ENCODE data around the gene FNBP1.
"Not testable (repeated sequence)": the region's sequence is repeated elsewhere in the genome, so short reads cannot be mapped to it uniquely, and the experiment has no call there.

The FNBP1 gene

DNA sequence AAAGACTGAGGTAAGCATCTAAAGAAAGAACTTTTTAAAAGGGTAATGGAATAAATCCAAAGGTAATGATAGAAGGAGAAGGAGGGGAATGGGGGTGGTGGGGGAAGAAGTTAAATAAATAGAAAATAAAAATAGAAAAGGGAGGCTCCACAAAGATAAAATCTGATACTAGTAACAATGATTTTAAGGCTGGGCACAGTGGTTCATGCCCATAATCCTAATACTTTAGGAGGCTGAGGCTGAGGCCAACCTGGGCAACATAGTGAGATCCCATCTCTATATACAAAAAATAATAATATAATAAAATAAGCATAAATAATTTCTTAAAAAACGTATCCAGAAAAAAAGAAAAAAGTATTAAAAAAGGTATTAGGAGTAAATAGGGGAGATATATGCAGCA is 89.3 kb downstream of the FNBP1 start:
- Histone ChIP-seq H3K27ac (replicated peaks; ENCODE audit: low read length) (no peak overlapping the region), H3K79me1 (ENCODE audit: low read depth, low read length) (no peaks in the 10 kb centered on the region), H2BK12ac (ENCODE audit: low read length) (no peak overlapping the region), H3K14ac (ENCODE audit: low read length) (no peak overlapping the region), H3K4me2 (ENCODE audit: insufficient read depth, low read length, poor library complexity, severe bottlenecking) (no peak overlapping the region), H4K8ac (ENCODE audit: low read depth, low read length) (no peak overlapping the region), H3K23ac (ENCODE audit: low read depth, low read length, poor library complexity) (no peak overlapping the region), H3K18ac (ENCODE audit: low read length) (no peak overlapping the region), H2AK5ac (ENCODE audit: low read depth, low read length) (no peak overlapping the region), H3K36me3 (replicated peaks in 1 of 2; ENCODE audit: control insufficient read depth in 2 of 2, insufficient read depth in 2 of 2, low read length in 2 of 2) (peaks cover 2 to 56% of the 10 kb centered on the region in 2 donors), H2BK15ac (ENCODE audit: low read length) (no peak overlapping the region), H3K4me3 (ENCODE audit: low read length in 2 of 2) (no peak overlapping the region), H3K9me3 (replicated peaks in 1 of 2; ENCODE audit: control insufficient read depth in 2 of 2, insufficient read depth in 1 of 2, low read depth in 1 of 2, low read length in 2 of 2) (no peaks in the 10 kb centered on the region), H3K4ac (ENCODE audit: low read length) (no peak overlapping the region), H2AFZ (ENCODE audit: low read length) (no peak overlapping the region), H2BK5ac (ENCODE audit: low read length) (no peak overlapping the region), H3K27me3 (ENCODE audit: control insufficient read depth in 3 of 3, insufficient read depth in 3 of 3, low read depth in 1 of 3, low read length in 3 of 3) (no peaks in the 10 kb centered on the region), H3K9ac (ENCODE audit: low read depth, low read length, poor library complexity) (no peak overlapping the region), H2BK120ac (ENCODE audit: low read depth, low read length) (no peak overlapping the region), H4K91ac (ENCODE audit: low read depth, low read length, poor library complexity) (no peak overlapping the region), H3K4me1 (ENCODE audit: control insufficient read depth in 2 of 2, insufficient read depth in 1 of 2, low read depth in 1 of 2, low read length in 2 of 2) (no peaks in the 10 kb centered on the region)
- DNase-seq (ENCODE audit: low spot score): no peak
- 100% methylated on average over 1 of the region's 1 CpG; no CpG with 5 or more reads in 1 of the 2 donors for WGBS, 2 donors (ENCODE audit: extremely low coverage in 2 of 2, insufficient read length in 2 of 2, insufficient replicate concordance in 1 of 2)

DNA sequence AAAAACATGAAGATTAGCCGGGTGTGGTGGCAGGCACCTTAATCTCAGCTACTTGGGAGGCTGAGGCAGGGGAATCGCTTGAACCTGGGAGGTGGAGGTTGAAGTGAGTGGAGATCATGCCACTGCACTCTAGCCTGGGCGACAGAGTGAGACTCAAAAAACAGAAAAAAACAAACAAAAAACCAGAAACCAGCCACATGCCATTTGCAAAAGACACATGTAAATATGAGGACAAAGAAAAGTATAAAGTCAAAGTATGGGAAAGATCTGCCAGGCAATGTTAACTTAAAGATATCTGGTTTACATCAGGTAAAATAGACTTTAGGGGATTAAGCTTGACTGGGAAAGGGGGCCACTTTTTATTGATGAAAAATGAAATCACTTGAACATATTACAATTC is 90.7 kb downstream of the FNBP1 start:
- H4K91ac ChIP-seq (ENCODE audit: low read depth, low read length, poor library complexity): no peak overlapping the region
- no peak overlapping the region for H3K4ac ChIP-seq (ENCODE audit: low read length)
- no peak for DNase-seq (ENCODE audit: low spot score)
- no peak overlapping the region for H3K4me2 ChIP-seq (ENCODE audit: insufficient read depth, low read length, poor library complexity, severe bottlenecking)
- H3K27ac ChIP-seq (replicated peaks; ENCODE audit: low read length): no peak overlapping the region
- peaks cover 0 to 54% of the 10 kb centered on the region in 2 donors for H3K36me3 ChIP-seq (replicated peaks in 1 of 2; ENCODE audit: control insufficient read depth in 2 of 2, insufficient read depth in 2 of 2, low read length in 2 of 2)
- H3K14ac ChIP-seq (ENCODE audit: low read length): no peak overlapping the region
- no peaks in the 10 kb centered on the region for H3K79me1 ChIP-seq (ENCODE audit: low read depth, low read length)
- H4K8ac ChIP-seq (ENCODE audit: low read depth, low read length): no peak overlapping the region
- WGBS, 2 donors (ENCODE audit: extremely low coverage in 2 of 2, insufficient read length in 2 of 2, insufficient replicate concordance in 1 of 2): no CpG with 5 or more reads among the region's 3 CpGs
- H2BK15ac ChIP-seq (ENCODE audit: low read length): no peak overlapping the region
- H3K4me1 ChIP-seq (ENCODE audit: control insufficient read depth in 2 of 2, insufficient read depth in 1 of 2, low read depth in 1 of 2, low read length in 2 of 2): no peaks in the 10 kb centered on the region
- H2BK120ac ChIP-seq (ENCODE audit: low read depth, low read length): no peak overlapping the region
- no peak overlapping the region for H2BK12ac ChIP-seq (ENCODE audit: low read length)
- no peak overlapping the region for H3K9ac ChIP-seq (ENCODE audit: low read depth, low read length, poor library complexity)
- no peak overlapping the region for H2BK5ac ChIP-seq (ENCODE audit: low read length)
- no peaks in the 10 kb centered on the region for H3K9me3 ChIP-seq (replicated peaks in 1 of 2; ENCODE audit: control insufficient read depth in 2 of 2, insufficient read depth in 1 of 2, low read depth in 1 of 2, low read length in 2 of 2)
- H3K4me3 ChIP-seq (ENCODE audit: low read length in 2 of 2): no peak overlapping the region
- H3K18ac ChIP-seq (ENCODE audit: low read length): no peak overlapping the region
- no peak overlapping the region for H3K23ac ChIP-seq (ENCODE audit: low read depth, low read length, poor library complexity)
- no peaks in the 10 kb centered on the region for H3K27me3 ChIP-seq (ENCODE audit: control insufficient read depth in 3 of 3, insufficient read depth in 3 of 3, low read depth in 1 of 3, low read length in 3 of 3)
- H2AK5ac ChIP-seq (ENCODE audit: low read depth, low read length): no peak overlapping the region
- H2AFZ ChIP-seq (ENCODE audit: low read length): no peak overlapping the region

DNA sequence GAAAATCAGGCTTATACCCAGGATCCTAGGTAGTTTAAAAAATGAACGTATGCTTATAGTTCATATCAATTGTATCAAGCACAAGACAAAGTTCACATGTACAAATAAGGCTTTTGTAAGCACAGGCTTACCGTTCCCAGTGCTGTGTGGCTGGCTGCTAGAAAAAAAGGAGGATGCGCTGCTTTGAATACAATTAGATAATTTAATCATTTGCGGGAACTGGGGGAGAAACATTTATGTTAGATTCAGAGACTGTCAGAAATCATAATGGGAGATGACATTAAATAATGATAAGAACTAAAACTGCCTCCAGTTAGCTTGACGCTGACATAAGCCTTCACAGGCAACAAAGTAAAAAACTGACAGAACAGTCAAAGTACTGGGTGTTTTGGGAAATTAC is 93.2 kb downstream of the FNBP1 start:
- Histone ChIP-seq H2BK12ac (ENCODE audit: low read length) (no peak overlapping the region), H4K91ac (ENCODE audit: low read depth, low read length, poor library complexity) (no peak overlapping the region), H3K14ac (ENCODE audit: low read length) (no peak overlapping the region), H3K27me3 (ENCODE audit: control insufficient read depth in 3 of 3, insufficient read depth in 3 of 3, low read depth in 1 of 3, low read length in 3 of 3) (no peaks in the 10 kb centered on the region), H3K4me3 (ENCODE audit: low read length in 2 of 2) (no peak overlapping the region), H3K79me1 (ENCODE audit: low read depth, low read length) (no peaks in the 10 kb centered on the region), H2BK15ac (ENCODE audit: low read length) (no peak overlapping the region), H3K36me3 (replicated peaks in 1 of 2; ENCODE audit: control insufficient read depth in 2 of 2, insufficient read depth in 2 of 2, low read length in 2 of 2) (peaks cover 0 to 31% of the 10 kb centered on the region in 2 donors), H2BK120ac (ENCODE audit: low read depth, low read length) (no peak overlapping the region), H3K23ac (ENCODE audit: low read depth, low read length, poor library complexity) (no peak overlapping the region), H3K4me1 (ENCODE audit: control insufficient read depth in 2 of 2, insufficient read depth in 1 of 2, low read depth in 1 of 2, low read length in 2 of 2) (no peaks in the 10 kb centered on the region), H3K9me3 (replicated peaks in 1 of 2; ENCODE audit: control insufficient read depth in 2 of 2, insufficient read depth in 1 of 2, low read depth in 1 of 2, low read length in 2 of 2) (no peaks in the 10 kb centered on the region), H2BK5ac (ENCODE audit: low read length) (no peak overlapping the region), H3K9ac (ENCODE audit: low read depth, low read length, poor library complexity) (no peak overlapping the region), H3K18ac (ENCODE audit: low read length) (no peak overlapping the region), H3K4me2 (ENCODE audit: insufficient read depth, low read length, poor library complexity, severe bottlenecking) (no peak overlapping the region), H2AK5ac (ENCODE audit: low read depth, low read length) (no peak overlapping the region), H3K4ac (ENCODE audit: low read length) (no peak overlapping the region), H2AFZ (ENCODE audit: low read length) (no peak overlapping the region), H3K27ac (replicated peaks; ENCODE audit: low read length) (no peak overlapping the region), H4K8ac (ENCODE audit: low read depth, low read length) (no peak overlapping the region)
- DNase-seq (ENCODE audit: low spot score): no peak
- no CpG with 5 or more reads among the region's 5 CpGs for WGBS, 2 donors (ENCODE audit: extremely low coverage in 2 of 2, insufficient read length in 2 of 2, insufficient replicate concordance in 1 of 2)

DNA sequence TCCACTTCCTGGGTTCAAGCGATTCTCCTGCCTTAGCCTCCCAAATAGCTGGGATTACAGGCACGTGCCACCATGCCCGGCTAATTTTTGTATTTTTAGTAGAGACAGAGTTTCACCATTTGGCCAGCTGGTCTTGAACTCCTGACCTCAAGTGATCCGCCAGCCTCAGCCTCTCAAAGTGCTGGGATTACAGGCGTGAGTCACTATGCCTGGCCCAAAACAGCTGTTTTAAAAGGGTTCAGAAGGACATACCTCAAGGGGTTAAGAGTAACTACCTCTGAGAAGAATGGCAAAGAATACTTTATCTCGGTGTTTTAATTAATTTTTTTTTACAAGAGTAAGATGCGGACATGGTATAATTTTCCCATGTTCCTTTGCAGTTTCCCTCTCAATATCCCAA is 94.4 kb downstream of the FNBP1 start:
- not testable (repeated sequence) for H3K4ac ChIP-seq (ENCODE audit: low read length); H3K18ac ChIP-seq (ENCODE audit: low read length); H2AK5ac ChIP-seq (ENCODE audit: low read depth, low read length); H3K27ac ChIP-seq (replicated peaks; ENCODE audit: low read length); H2AFZ ChIP-seq (ENCODE audit: low read length); H3K23ac ChIP-seq (ENCODE audit: low read depth, low read length, poor library complexity); DNase-seq (ENCODE audit: low spot score); H3K9me3 ChIP-seq (replicated peaks in 1 of 2; ENCODE audit: control insufficient read depth in 2 of 2, insufficient read depth in 1 of 2, low read depth in 1 of 2, low read length in 2 of 2); H3K4me1 ChIP-seq (ENCODE audit: control insufficient read depth in 2 of 2, insufficient read depth in 1 of 2, low read depth in 1 of 2, low read length in 2 of 2); H3K4me2 ChIP-seq (ENCODE audit: insufficient read depth, low read length, poor library complexity, severe bottlenecking); H3K27me3 ChIP-seq (ENCODE audit: control insufficient read depth in 3 of 3, insufficient read depth in 3 of 3, low read depth in 1 of 3, low read length in 3 of 3); H2BK15ac ChIP-seq (ENCODE audit: low read length); H2BK120ac ChIP-seq (ENCODE audit: low read depth, low read length); H2BK12ac ChIP-seq (ENCODE audit: low read length); H3K79me1 ChIP-seq (ENCODE audit: low read depth, low read length); H3K14ac ChIP-seq (ENCODE audit: low read length); H4K91ac ChIP-seq (ENCODE audit: low read depth, low read length, poor library complexity); H4K8ac ChIP-seq (ENCODE audit: low read depth, low read length); H2BK5ac ChIP-seq (ENCODE audit: low read length); H3K4me3 ChIP-seq (ENCODE audit: low read length in 2 of 2); H3K9ac ChIP-seq (ENCODE audit: low read depth, low read length, poor library complexity)
- no CpG with 5 or more reads among the region's 7 CpGs for WGBS, 2 donors (ENCODE audit: extremely low coverage in 2 of 2, insufficient read length in 2 of 2, insufficient replicate concordance in 1 of 2)
- H3K36me3 ChIP-seq (replicated peaks in 1 of 2; ENCODE audit: control insufficient read depth in 2 of 2, insufficient read depth in 2 of 2, low read length in 2 of 2): peaks cover 0 to 27% of the 10 kb centered on the region in 2 donors
